ENCODE data around the gene BATF2. TPM values are rescaled to one million over a fixed set of nuclear protein-coding genes. Genes with fewer than 3 reads are reported as not detected.

Gene BATF2
- total RNA-seq, 2 donors from 2014 or later, result 14.1 to 20.7 TPM

- peaks cover 8% of the 10 kb centered on the region for H3K4me1 ChIP-seq
- no peaks in the 10 kb centered on the region for H3K9me3 ChIP-seq
- H3K36me3 ChIP-seq, result no peaks in the 10 kb centered on the region
- intact Hi-C loops (cut with DNase I), result no loop called here
- H3K4me3 ChIP-seq, result no peak overlapping the region
- TF ChIP-seq CTCF (IDR thresholded peaks at IDR 0.05), result no peak
- H3K27ac ChIP-seq, result no peak overlapping the region
- DNase-seq, result no peak
- H3K27me3 ChIP-seq, result no peaks in the 10 kb centered on the region
- H3K9ac ChIP-seq (ENCODE audit: low read depth in 2 of 2, low read length in 2 of 2), result no peak overlapping the region
Observed at GRCh38 chr11:64974124-64974523, 22.6 kb downstream of the BATF2 start.

GRCh38 chr11:64971421-64972233, 25.1 kb downstream of the BATF2 start, which contains the start of gene MAJIN:
MAJIN (minus strand) TSS chr11:64972108; CDS start chr11:64959405, 12,703 bp downstream.
- Histone ChIP-seq H3K27me3 (no peaks in the 10 kb centered on the region), H3K4me3 (peak within 1 kb of the TSS; percentile 32), H3K27ac (peak within 1 kb of the TSS; percentile 75), H3K4me1 (peaks cover 8% of the 10 kb centered on the region), H3K9me3 (no peaks in the 10 kb centered on the region), H3K9ac (ENCODE audit: low read depth in 2 of 2, low read length in 2 of 2) (peak within 1 kb of the TSS; percentile 3 to 50), H3K36me3 (no peaks in the 10 kb centered on the region)
- intact Hi-C loops (cut with DNase I), result no loop called here
- peak; percentile 92 for DNase-seq
- no peak for TF ChIP-seq CTCF (IDR thresholded peaks at IDR 0.05)

- no peak for TF ChIP-seq CTCF (IDR thresholded peaks at IDR 0.05)
- Histone ChIP-seq H3K4me1 (peaks cover 8% of the 10 kb centered on the region), H3K36me3 (no peaks in the 10 kb centered on the region), H3K27ac (peak overlapping the region; percentile 75), H3K27me3 (no peaks in the 10 kb centered on the region), H3K9me3 (no peaks in the 10 kb centered on the region), H3K4me3 (no peak overlapping the region), H3K9ac (ENCODE audit: low read depth in 2 of 2, low read length in 2 of 2) (no peak overlapping the region)
- DNase-seq, result peak; percentile 61
- intact Hi-C loops (cut with DNase I), result no loop called here
Observed at GRCh38 chr11:64970731-64971151, 26.0 kb downstream of the BATF2 start.

GRCh38 chr11:64969209-64969608, 27.6 kb downstream of the BATF2 start:
- peak; percentile 45 for DNase-seq
- intact Hi-C loops (cut with DNase I), result no loop called here
- Histone ChIP-seq H3K9me3 (no peaks in the 10 kb centered on the region), H3K27me3 (no peaks in the 10 kb centered on the region), H3K36me3 (no peaks in the 10 kb centered on the region), H3K4me1 (peaks cover 8% of the 10 kb centered on the region), H3K27ac (peak overlapping the region; percentile 81), H3K9ac (ENCODE audit: low read depth in 2 of 2, low read length in 2 of 2) (peak overlapping the region in 1 of 2 donors; percentile 40), H3K4me3 (no peak overlapping the region)
- TF ChIP-seq CTCF (IDR thresholded peaks at IDR 0.05), result no peak

GRCh38 chr11:64967375-64967774, 29.4 kb downstream of the BATF2 start:
- Histone ChIP-seq H3K36me3 (no peaks in the 10 kb centered on the region), H3K9ac (ENCODE audit: low read depth in 2 of 2, low read length in 2 of 2) (no peak overlapping the region), H3K4me3 (no peak overlapping the region), H3K9me3 (no peaks in the 10 kb centered on the region), H3K4me1 (peaks cover 8% of the 10 kb centered on the region), H3K27ac (no peak overlapping the region), H3K27me3 (no peaks in the 10 kb centered on the region)
- no peak for DNase-seq
- TF ChIP-seq CTCF (IDR thresholded peaks at IDR 0.05), result no peak
- intact Hi-C loops (cut with DNase I), result no loop called here
